Measurements from ENCODE around the gene BHLHA15.

The BHLHA15 gene

GRCh38 chr7:98199131-98199530 is 12.1 kb upstream of the BHLHA15 start:
- Histone ChIP-seq H3K4me1 (ENCODE audit: control insufficient read depth, insufficient read depth, low read length) (no peaks in the 10 kb centered on the region), H3K4me3 (ENCODE audit: low read length) (no peak overlapping the region), H3K27ac (ENCODE audit: low read length) (no peak overlapping the region), H3K27me3 (ENCODE audit: control insufficient read depth, insufficient read depth, low read length) (no peaks in the 10 kb centered on the region), H3K36me3 (ENCODE audit: control insufficient read depth, insufficient read depth, low read length) (peaks cover 7% of the 10 kb centered on the region; the same call in 1 of the 2 replicates), H3K9me3 (ENCODE audit: control insufficient read depth, insufficient read depth, low read length) (no peaks in the 10 kb centered on the region)
- 100% methylated on average over 1 of the region's 5 CpGs for WGBS (ENCODE audit: insufficient coverage, insufficient read length)
- DNase-seq (ENCODE audit: low read depth, low spot score) = no peak

GRCh38 chr7:98200364-98200763 is 10.9 kb upstream of the BHLHA15 start:
- no peaks in the 10 kb centered on the region for H3K9me3 ChIP-seq (ENCODE audit: control insufficient read depth, insufficient read depth, low read length)
- H3K27me3 ChIP-seq (ENCODE audit: control insufficient read depth, insufficient read depth, low read length) = no peaks in the 10 kb centered on the region
- H3K27ac ChIP-seq (ENCODE audit: low read length) = no peak overlapping the region
- H3K36me3 ChIP-seq (ENCODE audit: control insufficient read depth, insufficient read depth, low read length) = peaks cover 4% of the 10 kb centered on the region
- H3K4me3 ChIP-seq (ENCODE audit: low read length) = no peak overlapping the region
- no peaks in the 10 kb centered on the region for H3K4me1 ChIP-seq (ENCODE audit: control insufficient read depth, insufficient read depth, low read length)
- WGBS (ENCODE audit: insufficient coverage, insufficient read length) = no CpG with 5 or more reads among the region's 6 CpGs
- no peak for DNase-seq (ENCODE audit: low read depth, low spot score)

- Histone ChIP-seq H3K4me1 (ENCODE audit: control insufficient read depth, insufficient read depth, low read length) (no peaks in the 10 kb centered on the region), H3K9me3 (ENCODE audit: control insufficient read depth, insufficient read depth, low read length) (no peaks in the 10 kb centered on the region), H3K36me3 (ENCODE audit: control insufficient read depth, insufficient read depth, low read length) (peaks cover 17% of the 10 kb centered on the region), H3K27me3 (ENCODE audit: control insufficient read depth, insufficient read depth, low read length) (no peaks in the 10 kb centered on the region), H3K27ac (ENCODE audit: low read length) (no peak overlapping the region), H3K4me3 (ENCODE audit: low read length) (no peak overlapping the region)
- no CpG with 5 or more reads among the region's 15 CpGs for WGBS (ENCODE audit: insufficient coverage, insufficient read length)
- no peak for DNase-seq (ENCODE audit: low read depth, low spot score)
These were observed 8.7 kb upstream of the BHLHA15 start for GRCh38 chr7:98202367-98203195.

GRCh38 chr7:98203261-98203963 is 7.8 kb upstream of the BHLHA15 start:
- no peaks in the 10 kb centered on the region for H3K4me1 ChIP-seq (ENCODE audit: control insufficient read depth, insufficient read depth, low read length)
- no CpG with 5 or more reads among the region's 28 CpGs for WGBS (ENCODE audit: insufficient coverage, insufficient read length)
- no peaks in the 10 kb centered on the region for H3K9me3 ChIP-seq (ENCODE audit: control insufficient read depth, insufficient read depth, low read length)
- peaks cover 17% of the 10 kb centered on the region for H3K36me3 ChIP-seq (ENCODE audit: control insufficient read depth, insufficient read depth, low read length)
- H3K27me3 ChIP-seq (ENCODE audit: control insufficient read depth, insufficient read depth, low read length) = no peaks in the 10 kb centered on the region
- no peak overlapping the region for H3K4me3 ChIP-seq (ENCODE audit: low read length)
- H3K27ac ChIP-seq (ENCODE audit: low read length) = no peak overlapping the region
- no peak for DNase-seq (ENCODE audit: low read depth, low spot score)

- no peak for DNase-seq (ENCODE audit: low read depth, low spot score)
- no CpG with 5 or more reads among the region's 18 CpGs for WGBS (ENCODE audit: insufficient coverage, insufficient read length)
- no peaks in the 10 kb centered on the region for H3K4me1 ChIP-seq (ENCODE audit: control insufficient read depth, insufficient read depth, low read length)
- no peak overlapping the region for H3K27ac ChIP-seq (ENCODE audit: low read length)
- no peaks in the 10 kb centered on the region for H3K9me3 ChIP-seq (ENCODE audit: control insufficient read depth, insufficient read depth, low read length)
- no peaks in the 10 kb centered on the region for H3K27me3 ChIP-seq (ENCODE audit: control insufficient read depth, insufficient read depth, low read length)
- peaks cover 17% of the 10 kb centered on the region for H3K36me3 ChIP-seq (ENCODE audit: control insufficient read depth, insufficient read depth, low read length)
- no peak overlapping the region for H3K4me3 ChIP-seq (ENCODE audit: low read length)
These were observed 7.2 kb upstream of the BHLHA15 start for GRCh38 chr7:98203964-98204605.

GRCh38 chr7:98204670-98205069 is 6.6 kb upstream of the BHLHA15 start:
- peaks cover 17% of the 10 kb centered on the region for H3K36me3 ChIP-seq (ENCODE audit: control insufficient read depth, insufficient read depth, low read length)
- no peak overlapping the region for H3K27ac ChIP-seq (ENCODE audit: low read length)
- H3K4me3 ChIP-seq (ENCODE audit: low read length) = no peak overlapping the region
- H3K27me3 ChIP-seq (ENCODE audit: control insufficient read depth, insufficient read depth, low read length) = no peaks in the 10 kb centered on the region
- H3K4me1 ChIP-seq (ENCODE audit: control insufficient read depth, insufficient read depth, low read length) = no peaks in the 10 kb centered on the region
- no peak for DNase-seq (ENCODE audit: low read depth, low spot score)
- no peaks in the 10 kb centered on the region for H3K9me3 ChIP-seq (ENCODE audit: control insufficient read depth, insufficient read depth, low read length)
- no CpG with 5 or more reads among the region's 11 CpGs for WGBS (ENCODE audit: insufficient coverage, insufficient read length)

- Histone ChIP-seq H3K4me1 (ENCODE audit: control insufficient read depth, insufficient read depth, low read length) (0 out of 2 replicates have a peak, but pooled peaks cover 2% of the 10 kb centered on the region), H3K36me3 (ENCODE audit: control insufficient read depth, insufficient read depth, low read length) (peaks cover 17% of the 10 kb centered on the region), H3K4me3 (ENCODE audit: low read length) (no peak overlapping the region), H3K27me3 (ENCODE audit: control insufficient read depth, insufficient read depth, low read length) (no peaks in the 10 kb centered on the region), H3K9me3 (ENCODE audit: control insufficient read depth, insufficient read depth, low read length) (no peaks in the 10 kb centered on the region), H3K27ac (ENCODE audit: low read length) (no peak overlapping the region)
- no CpG with 5 or more reads among the region's 47 CpGs for WGBS (ENCODE audit: insufficient coverage, insufficient read length)
- no peak for DNase-seq (ENCODE audit: low read depth, low spot score)
These were observed 5.9 kb upstream of the BHLHA15 start for GRCh38 chr7:98205162-98205845.

- H3K9me3 ChIP-seq (ENCODE audit: control insufficient read depth, insufficient read depth, low read length) = no peaks in the 10 kb centered on the region
- 0 out of 2 replicates have a peak, but pooled peaks cover 2% of the 10 kb centered on the region for H3K4me1 ChIP-seq (ENCODE audit: control insufficient read depth, insufficient read depth, low read length)
- WGBS (ENCODE audit: insufficient coverage, insufficient read length) = no CpG with 5 or more reads among the region's 47 CpGs
- no peak overlapping the region; the same call in 1 of the 2 replicates for H3K4me3 ChIP-seq (ENCODE audit: low read length)
- H3K27me3 ChIP-seq (ENCODE audit: control insufficient read depth, insufficient read depth, low read length) = no peaks in the 10 kb centered on the region
- H3K27ac ChIP-seq (ENCODE audit: low read length) = no peak overlapping the region
- H3K36me3 ChIP-seq (ENCODE audit: control insufficient read depth, insufficient read depth, low read length) = peaks cover 17% of the 10 kb centered on the region
- no peak for DNase-seq (ENCODE audit: low read depth, low spot score)
These were observed 4.5 kb upstream of the BHLHA15 start for GRCh38 chr7:98206451-98207330.

GRCh38 chr7:98209166-98209920 is 1.9 kb upstream of the BHLHA15 start:
- Histone ChIP-seq H3K4me3 (ENCODE audit: low read length) (no peak overlapping the region), H3K9me3 (ENCODE audit: control insufficient read depth, insufficient read depth, low read length) (no peaks in the 10 kb centered on the region), H3K27ac (ENCODE audit: low read length) (no peak overlapping the region), H3K27me3 (ENCODE audit: control insufficient read depth, insufficient read depth, low read length) (no peaks in the 10 kb centered on the region), H3K4me1 (ENCODE audit: control insufficient read depth, insufficient read depth, low read length) (0 out of 2 replicates have a peak, but pooled peaks cover 2% of the 10 kb centered on the region), H3K36me3 (ENCODE audit: control insufficient read depth, insufficient read depth, low read length) (peaks cover 17% of the 10 kb centered on the region)
- no peak for DNase-seq (ENCODE audit: low read depth, low spot score)
- no CpG with 5 or more reads among the region's 17 CpGs for WGBS (ENCODE audit: insufficient coverage, insufficient read length)

Measured in iPS DF 6.9 (cell line).